H9 (cell line): ENCODE measurements around the gene TTC19. TPM values are rescaled to one million over a fixed set of nuclear protein-coding genes. Genes with fewer than 3 reads are reported as not detected.

ENCODE experiments used
- DNase-seq: peaks from one replicate; pipeline ENCODE4 v3.0.0-alpha.2; 2017
- H2AFZ ChIP-seq: one replicate; pipeline ENCODE4 v1.6.1; 2013; ENCODE audit warnings: mild to moderate bottlenecking, low read length, control low read depth, moderate library complexity
- H2AK5ac ChIP-seq: 2 replicates; pipeline ENCODE4 v1.6.1; 2013; ENCODE audit warnings: low read length, control low read depth, mixed read lengths; ENCODE audit not compliant: insufficient read length
- H2BK120ac ChIP-seq: one replicate; pipeline ENCODE4 v1.6.1; 2013; ENCODE audit warnings: low read depth, mild to moderate bottlenecking, low read length, control low read depth, inconsistent platforms; ENCODE audit not compliant: poor library complexity, severe bottlenecking
- H2BK12ac ChIP-seq: 2 replicates; pipeline ENCODE4 v1.6.1; 2013; ENCODE audit warnings: low read length, control low read depth, mixed read lengths, low read depth; ENCODE audit not compliant: insufficient read length
- H2BK15ac ChIP-seq: 2 replicates; pipeline ENCODE4 v1.6.1; 2013; ENCODE audit warnings: low read depth, low read length, control low read depth
- H2BK20ac ChIP-seq: one replicate; pipeline ENCODE4 v1.6.1; 2013; ENCODE audit warnings: low read depth, mild to moderate bottlenecking, low read length, control low read depth, inconsistent platforms; ENCODE audit not compliant: poor library complexity, severe bottlenecking
- H2BK5ac ChIP-seq: 2 replicates; pipeline ENCODE4 v1.6.1; 2013; ENCODE audit warnings: low read length, control low read depth, mixed read lengths; ENCODE audit not compliant: insufficient read length
- H3K14ac ChIP-seq: 2 replicates; pipeline ENCODE4 v1.6.1; 2013; ENCODE audit warnings: low read length, control low read depth; ENCODE audit not compliant: insufficient read depth
- H3K18ac ChIP-seq: 2 replicates; pipeline ENCODE4 v1.6.1; 2013; ENCODE audit warnings: low read depth, mild to moderate bottlenecking, mixed read lengths, low read length, control low read depth; ENCODE audit not compliant: insufficient read length
- H3K23ac ChIP-seq: 2 replicates; pipeline ENCODE4 v1.6.1; 2013; ENCODE audit warnings: low read length, control low read depth, mixed read lengths, low read depth; ENCODE audit not compliant: insufficient read length
- H3K23me2 ChIP-seq: 2 replicates; pipeline ENCODE4 v1.6.1; 2013; ENCODE audit warnings: low read depth, mild to moderate bottlenecking, mixed read lengths, low read length, control low read depth; ENCODE audit not compliant: insufficient read length, poor library complexity, severe bottlenecking
- H3K27ac ChIP-seq: 2 replicates; pipeline ENCODE4 v1.5.1; 2013; ENCODE audit warnings: low read length, control low read depth, mixed read lengths, low read depth; ENCODE audit not compliant: insufficient read length
- H3K27me3 ChIP-seq: 2 replicates; pipeline ENCODE4 v1.6.1; 2013; ENCODE audit warnings: low read length, control low read depth, inconsistent platforms; ENCODE audit not compliant: insufficient read depth
- H3K4ac ChIP-seq: 2 replicates; pipeline ENCODE4 v1.6.1; 2013; ENCODE audit warnings: low read depth, mild to moderate bottlenecking, control low read depth, inconsistent platforms, low read length, moderate library complexity
- H3K4me1 ChIP-seq: 2 replicates; pipeline ENCODE4 v1.6.1; 2013; ENCODE audit warnings: low read length, control low read depth, inconsistent platforms; ENCODE audit not compliant: insufficient read depth
- H3K4me2 ChIP-seq: 2 replicates; pipeline ENCODE4 v1.6.1; 2013; ENCODE audit warnings: low read length, control low read depth, mixed read lengths; ENCODE audit not compliant: insufficient read length, insufficient read depth
- H3K56ac ChIP-seq: 2 replicates; pipeline ENCODE4 v1.6.1; 2013; ENCODE audit warnings: low read depth, mild to moderate bottlenecking, mixed read lengths, low read length, control low read depth; ENCODE audit not compliant: insufficient read length
- H3K79me1 ChIP-seq: 2 replicates; pipeline ENCODE4 v1.6.1; 2013; ENCODE audit warnings: low read depth, mild to moderate bottlenecking, moderate library complexity, low read length, control low read depth, inconsistent platforms; ENCODE audit not compliant: insufficient read depth, poor library complexity, severe bottlenecking
- H3K79me2 ChIP-seq: 2 replicates; pipeline ENCODE4 v1.6.1; 2013; ENCODE audit warnings: low read length, control low read depth, inconsistent platforms; ENCODE audit not compliant: insufficient read depth
- H3K9ac ChIP-seq: 2 replicates; pipeline ENCODE4 v1.6.1; 2013; ENCODE audit warnings: low read length, control low read depth, mixed read lengths; ENCODE audit not compliant: insufficient read length; ENCODE audit errors: extremely low read depth
- H3K9me3 ChIP-seq: one replicate; pipeline ENCODE4 v1.6.1; 2013; ENCODE audit warnings: low read depth, low read length, inconsistent platforms; ENCODE audit not compliant: control insufficient read depth
- H3T11ph ChIP-seq: one replicate; pipeline ENCODE4 v1.6.1; 2013; ENCODE audit warnings: mild to moderate bottlenecking, low read length, control low read depth, inconsistent platforms
- H4K20me1 ChIP-seq: one replicate; pipeline ENCODE4 v1.6.1; 2013; ENCODE audit not compliant: control insufficient read depth, insufficient read length, insufficient read depth
- H4K5ac ChIP-seq: 2 replicates; pipeline ENCODE4 v1.6.1; 2013; ENCODE audit warnings: low read depth, mild to moderate bottlenecking, mixed read lengths, low read length, control low read depth; ENCODE audit not compliant: insufficient read length
- H4K8ac ChIP-seq: replicated peaks from 2 replicates; pipeline ENCODE4 v1.6.1; 2013; ENCODE audit warnings: low read length, control low read depth, mixed read lengths, low read depth; ENCODE audit not compliant: insufficient read length
- H4K91ac ChIP-seq: 2 replicates; pipeline ENCODE4 v1.6.1; 2013; ENCODE audit warnings: low read depth, mild to moderate bottlenecking, moderate library complexity, mixed read lengths, low read length, control low read depth; ENCODE audit not compliant: insufficient read length
- H3K27ac Mint-ChIP-seq, 3 experiments: 2 replicates in 2 of 3; 3 replicates in 1 of 3; pipeline ENCODE4 v1.8.0; 2020 to 2021; ENCODE audit warnings: mixed read lengths in 3 of 3, mild to moderate bottlenecking in 1 of 3, moderate library complexity in 1 of 3
- H3K27me3 Mint-ChIP-seq: 2 replicates; pipeline ENCODE4 v1.8.0; 2021; ENCODE audit warnings: low read depth, mild to moderate bottlenecking, moderate library complexity, mixed read lengths
- H3K36me3 Mint-ChIP-seq, 3 experiments: 2 replicates in 2 of 3; 3 replicates in 1 of 3; pipeline ENCODE4 v1.8.0; 2020 to 2021; ENCODE audit warnings: low read depth in 3 of 3, mixed read lengths in 3 of 3; ENCODE audit not compliant: insufficient read depth in 1 of 3
- H3K4me1 Mint-ChIP-seq, 2 experiments: 2 replicates each; pipeline ENCODE4 v1.8.0; 2020; ENCODE audit warnings: mixed read lengths in 2 of 2
- H3K4me3 Mint-ChIP-seq, 2 experiments: 2 replicates in 1 of 2; 3 replicates in 1 of 2; pipeline ENCODE4 v1.8.0; 2020 to 2021; ENCODE audit warnings: mild to moderate bottlenecking in 2 of 2, mixed read lengths in 2 of 2, moderate library complexity in 1 of 2
- H3K9me3 Mint-ChIP-seq, 2 experiments: 2 replicates in 1 of 2; 3 replicates in 1 of 2; pipeline ENCODE4 v1.8.0; 2020; ENCODE audit warnings: mild to moderate bottlenecking in 2 of 2, mixed read lengths in 2 of 2, moderate library complexity in 1 of 2
- CTCF ChIP-seq: fragments of 200-600 bp; sonication (generic); conservative IDR thresholded peaks from 3 replicates; pipeline ENCODE4 v1.8.0; 2021; ENCODE audit warnings: antibody characterized with exemption, mild to moderate bottlenecking
- WGBS: extraction: QIAGEN DNeasy Blood & Tissue Kit; methylation state at CpG from one replicate; pipeline ENCODE4 v1.1.7; 2013; ENCODE audit warnings: missing lambda C conversion rate, low lambda C conversion rate, mixed read lengths; ENCODE audit not compliant: insufficient read length; ENCODE audit errors: extremely low coverage; 5-methylcytosine and 5-hydroxymethylcytosine counted together
- total RNA-seq: library from RNA; stranded (reverse); gene quantifications from 2 replicates; pipeline ENCODE4 v1.2.1, GENCODE V29; 2021

The TTC19 gene
- total RNA-seq, 1 experiment from 2014 or later: 64.3 TPM

- Mint-ChIP-seq H3K27me3 (no peaks in the 10 kb centered on the region; the same call in 1 of the 2 replicates), H3K27ac (no peak overlapping the region), H3K4me3 (no peak overlapping the region), H3K36me3 (peaks cover 4 to 12% (median 11%) of the 10 kb centered on the region in 3 experiments), H3K4me1 (peaks cover 40 to 44% of the 10 kb centered on the region in 2 experiments), H3K9me3 (no peaks in the 10 kb centered on the region)
- Histone ChIP-seq H3K4ac (no peak overlapping the region), H2AFZ (no peak overlapping the region), H3K4me1 (peaks cover 2% of the 10 kb centered on the region; the same call in 1 of the 2 replicates), H4K91ac (no peak overlapping the region), H3K23ac (no peak overlapping the region), H2AK5ac (no peak overlapping the region), H4K5ac (no peak overlapping the region), H3K27me3 (no peaks in the 10 kb centered on the region), H4K20me1 (no peaks in the 10 kb centered on the region), H3K27ac (no peak overlapping the region), H3K79me2 (no peaks in the 10 kb centered on the region), H2BK20ac (no peak overlapping the region), H3K9me3 (no peaks in the 10 kb centered on the region), H3K9ac (no peak overlapping the region), H4K8ac (no peak overlapping the region), H2BK120ac (no peak overlapping the region), H2BK15ac (no peak overlapping the region), H3T11ph (no peak overlapping the region), H3K14ac (no peak overlapping the region), H2BK5ac (no peak overlapping the region), H3K56ac (no peak overlapping the region), H3K18ac (no peak overlapping the region), H3K4me2 (no peak overlapping the region), H3K79me1 (no peaks in the 10 kb centered on the region), H3K23me2 (peaks cover under 1% of the 10 kb centered on the region), H2BK12ac (no peak overlapping the region)
- no peak for TF ChIP-seq CTCF
- no CpG with 5 or more reads among the region's 5 CpGs for WGBS
- no peak for DNase-seq
Observed at GRCh38 chr17:15971882-15972281, 27.7 kb upstream of the TTC19 start.
